Epidermal melanocyte (primary cell): ENCODE measurements around the gene ARHGEF3.
A peak's percentile ranks its signal among the peaks of the same experiment; 100 is the strongest.

Experiments used
- DNase-seq: peaks from one replicate; pipeline ENCODE4 v3.0.0; 2011; ENCODE audit warnings: low spot score; ENCODE audit not compliant: insufficient read length

The ARHGEF3 gene

DNA sequence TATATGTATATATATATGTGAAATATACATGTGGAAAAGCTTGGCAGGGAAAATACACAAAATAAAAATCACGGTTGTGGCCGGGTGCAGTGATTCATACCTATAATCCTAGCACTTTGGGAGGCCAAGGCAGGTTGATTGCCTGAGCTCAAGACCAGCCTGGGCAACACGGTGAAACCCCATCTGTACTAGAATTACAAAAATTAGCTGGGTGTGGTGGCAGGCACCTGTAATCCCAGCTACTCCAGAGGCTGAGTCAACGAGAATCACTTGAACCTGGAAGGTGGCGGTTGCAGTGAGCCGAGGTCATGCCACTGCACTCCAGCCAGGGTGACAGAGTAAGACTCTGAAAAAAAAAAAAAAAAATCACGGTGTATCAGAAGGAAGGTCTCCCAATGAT lies 20.8 kb upstream of the ARHGEF3 start:
- no peak for DNase-seq

DNA sequence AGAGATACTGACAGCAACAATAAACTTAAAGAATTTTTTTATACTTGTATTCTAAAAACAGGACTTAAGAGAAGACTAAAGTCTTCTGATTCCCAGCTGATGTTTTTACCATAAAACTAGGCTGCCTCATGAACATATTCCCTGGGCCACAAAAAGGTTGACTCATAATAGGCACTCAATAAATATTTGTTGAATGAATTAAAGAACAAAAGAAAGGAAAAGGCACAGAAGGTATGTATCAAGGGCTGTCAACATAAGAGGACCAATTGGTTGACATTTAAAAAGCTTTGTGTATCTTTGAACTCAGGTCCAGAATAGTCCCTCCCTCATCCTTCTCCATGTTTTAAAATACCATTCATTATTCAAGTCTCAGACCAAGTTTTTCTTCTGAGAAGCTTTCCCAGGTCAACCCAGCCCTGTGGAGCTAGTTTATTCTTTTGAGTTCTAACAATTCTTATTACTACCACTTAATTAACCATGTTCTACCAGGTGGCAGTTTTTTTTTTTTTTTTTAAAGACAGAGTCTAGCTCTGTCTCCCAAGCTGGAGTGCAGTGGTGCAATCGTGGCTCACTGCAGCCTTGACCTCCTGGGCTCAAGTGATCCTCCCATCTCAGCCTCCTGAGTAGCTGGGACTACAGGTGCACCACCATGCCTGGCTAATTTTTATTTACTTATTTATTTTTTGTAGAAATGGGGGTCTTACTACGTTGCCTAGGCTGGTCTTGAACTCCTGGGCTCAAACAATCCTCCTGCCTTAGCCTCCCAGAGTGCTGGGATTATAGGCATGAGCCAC lies 17.5 kb upstream of the ARHGEF3 start:
- DNase-seq, result no peak

DNA sequence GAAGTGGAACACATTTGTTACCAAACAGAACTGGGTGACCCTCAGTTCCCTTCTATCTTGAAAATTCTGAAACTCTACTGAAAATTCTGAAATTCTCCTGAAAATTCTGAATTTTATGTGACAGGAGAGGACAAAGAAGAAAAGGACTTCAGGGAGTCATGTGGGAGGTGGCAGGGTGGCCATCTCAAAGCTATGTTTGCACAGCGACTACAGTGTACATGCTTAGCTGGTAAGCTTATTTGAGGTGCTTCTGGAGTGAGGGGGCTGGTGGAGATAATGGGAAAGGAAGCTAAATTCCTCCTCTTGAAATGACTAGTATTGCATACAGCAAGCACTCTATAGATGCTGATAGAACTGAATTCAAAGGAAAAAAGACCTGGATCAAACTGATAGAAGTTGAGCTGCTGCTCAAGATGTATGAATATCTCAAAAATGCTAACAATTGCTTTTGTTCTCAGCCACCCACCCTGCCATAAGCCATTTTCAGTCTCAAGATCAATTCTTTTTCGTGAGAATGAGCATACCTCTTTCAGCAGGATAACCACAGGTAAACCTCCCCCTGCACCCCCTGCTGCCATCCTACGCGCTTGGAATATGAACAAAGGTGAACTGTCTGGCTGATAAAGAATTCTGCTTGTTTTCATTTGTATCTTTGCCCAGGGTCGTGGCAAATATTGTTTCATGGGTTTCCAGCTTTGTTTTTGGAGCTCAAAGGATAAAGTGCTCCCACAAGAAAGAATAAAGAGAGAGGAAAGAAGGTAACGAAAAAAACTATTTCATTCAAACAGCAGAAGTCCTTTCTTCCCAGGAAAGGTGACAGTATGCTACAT lies 16.6 kb upstream of the ARHGEF3 start:
- DNase-seq, result no peak

DNA sequence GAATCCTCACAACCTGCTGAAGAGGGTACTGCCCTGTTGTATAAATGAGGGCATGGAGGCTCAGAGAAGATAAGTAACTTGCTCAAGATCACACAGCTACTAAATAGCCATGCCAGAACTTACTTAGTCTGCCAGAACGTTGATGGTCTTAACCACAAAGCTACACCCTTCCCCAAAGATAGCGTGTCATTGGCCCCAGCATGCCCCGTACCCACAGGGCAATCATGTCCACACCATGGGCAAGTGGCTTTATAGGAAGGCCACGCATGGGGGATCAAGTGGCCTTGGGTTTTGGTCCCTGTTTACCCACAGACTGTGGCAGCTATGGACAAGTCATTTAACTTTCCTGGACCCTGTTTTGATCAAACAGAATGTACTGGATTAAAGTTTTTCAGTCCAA lies 15.9 kb upstream of the ARHGEF3 start:
- no peak for DNase-seq

DNA sequence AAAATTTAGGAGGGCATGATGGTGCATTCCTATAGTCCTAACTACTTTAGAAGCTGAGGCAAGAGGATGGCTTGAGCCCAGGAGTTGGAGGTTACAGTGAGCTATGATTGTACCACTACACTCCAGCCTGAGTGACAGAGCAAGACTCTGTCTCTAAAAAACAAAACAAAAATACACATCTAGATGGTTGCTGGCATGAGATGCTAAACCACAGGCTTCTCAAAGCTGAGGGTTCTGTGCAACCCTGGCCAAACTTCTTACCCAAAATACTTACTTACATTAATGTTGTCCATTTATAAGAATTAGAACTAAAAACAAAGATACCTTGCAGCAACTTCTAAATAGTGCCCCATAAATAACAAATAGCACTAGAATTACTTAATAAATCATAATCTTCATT lies 14.3 kb upstream of the ARHGEF3 start:
- DNase-seq, result no peak

DNA sequence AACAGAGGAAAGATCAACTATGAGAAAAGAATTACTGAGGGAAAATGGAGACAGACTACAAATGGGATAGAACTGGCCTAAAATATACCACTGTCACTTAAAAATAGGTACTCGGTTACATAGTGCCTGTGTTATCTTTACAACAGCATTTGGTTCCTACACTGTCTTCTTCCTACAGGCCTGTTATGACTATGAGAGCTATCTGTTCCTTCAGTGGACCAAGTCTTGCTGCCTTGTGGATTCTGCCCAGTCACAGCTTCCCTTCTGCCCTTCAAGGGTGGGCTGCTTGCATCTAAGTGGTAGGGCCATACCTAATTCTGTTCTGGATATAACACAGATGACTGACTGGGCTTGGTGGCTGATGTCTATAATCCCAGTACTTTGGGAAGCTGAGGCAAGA lies 13.8 kb upstream of the ARHGEF3 start:
- DNase-seq, result no peak

DNA sequence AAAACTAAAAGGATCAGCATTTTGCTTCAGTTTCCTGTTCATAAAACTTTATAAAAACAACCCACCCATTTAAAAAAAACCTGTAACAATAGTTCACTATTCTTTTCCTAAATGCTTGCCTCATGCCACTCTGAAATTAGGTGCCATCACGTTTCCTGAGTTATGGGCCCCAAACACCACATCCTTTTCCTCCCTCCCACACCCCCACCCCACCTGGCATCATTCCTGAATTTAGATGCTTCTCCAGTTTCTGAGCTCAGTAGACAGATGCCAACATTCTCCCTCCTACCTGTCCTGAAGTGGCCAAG lies 11.9 kb upstream of the ARHGEF3 start:
- no peak for DNase-seq

DNA sequence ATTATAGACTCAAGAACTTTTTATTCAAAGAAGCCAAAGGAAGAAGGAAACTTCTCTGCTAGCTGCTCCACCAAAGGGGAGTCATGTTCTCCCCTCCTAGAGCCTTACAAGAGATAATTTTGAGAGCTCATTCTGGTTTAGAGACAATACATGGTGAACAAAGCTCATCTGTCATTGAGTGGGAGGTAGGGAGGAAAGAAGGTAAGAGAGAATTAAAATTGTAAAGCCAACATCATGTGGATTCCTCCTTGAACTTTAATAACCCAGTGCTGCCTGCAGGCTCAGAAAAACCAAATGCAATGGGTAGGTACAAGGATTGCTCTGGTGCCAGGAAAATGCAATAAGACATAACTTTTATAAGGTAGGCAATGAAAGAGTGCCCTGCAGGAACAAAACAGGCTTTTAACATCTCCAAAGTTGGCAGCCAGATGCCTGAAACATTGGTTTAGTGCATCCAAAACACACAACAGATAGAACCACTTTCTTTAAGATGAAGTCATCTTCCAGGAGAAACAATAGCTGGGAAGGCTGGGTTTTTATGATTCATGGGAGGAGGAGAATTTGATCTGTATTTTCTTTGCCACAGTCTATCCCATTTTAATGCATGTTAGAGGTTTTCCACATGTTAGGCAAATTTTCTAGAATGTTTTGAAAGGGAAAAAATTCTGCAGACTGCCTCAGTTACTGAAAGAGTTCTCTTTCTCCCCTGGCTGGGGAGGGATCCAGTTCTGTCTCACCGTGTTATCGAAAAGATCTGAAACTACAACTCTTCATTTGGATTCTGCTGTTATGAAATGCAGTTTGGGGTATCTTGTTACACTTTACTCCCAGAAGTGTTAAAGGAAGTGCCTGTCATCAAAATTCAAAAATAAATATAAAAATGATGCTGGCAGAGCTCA lies 11.3 kb upstream of the ARHGEF3 start:
- no peak for DNase-seq

DNA sequence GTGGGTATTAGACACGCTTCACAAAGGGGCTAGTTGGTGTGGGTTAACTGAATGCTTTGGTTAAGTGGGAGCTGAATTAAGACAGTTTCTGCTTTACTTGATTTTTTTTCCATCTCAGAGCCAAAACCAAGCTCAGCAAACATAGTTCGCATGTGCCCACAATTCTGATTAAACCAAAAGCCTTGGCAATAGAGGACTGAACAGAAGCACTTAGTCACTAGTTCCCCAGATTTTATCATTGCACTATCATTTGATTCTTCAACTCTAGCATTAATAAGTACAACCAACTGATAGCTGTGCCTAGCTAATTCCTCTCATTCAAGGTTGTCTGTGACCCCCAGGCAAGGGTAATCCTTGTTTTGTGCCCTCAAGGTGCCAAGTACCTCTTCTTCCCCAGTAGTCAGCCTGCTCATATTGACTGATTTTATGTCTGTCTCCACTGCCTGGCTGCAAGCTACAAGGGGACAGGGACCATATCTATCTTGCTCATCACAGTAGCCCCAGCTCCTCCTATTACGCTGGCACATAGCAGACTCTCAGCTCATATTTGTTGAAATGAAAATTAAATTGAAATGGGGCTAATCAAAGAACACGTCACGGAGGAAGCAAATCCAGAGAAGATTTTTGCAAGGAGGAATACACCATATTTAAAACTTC lies 9.9 kb upstream of the ARHGEF3 start:
- DNase-seq, result no peak

DNA sequence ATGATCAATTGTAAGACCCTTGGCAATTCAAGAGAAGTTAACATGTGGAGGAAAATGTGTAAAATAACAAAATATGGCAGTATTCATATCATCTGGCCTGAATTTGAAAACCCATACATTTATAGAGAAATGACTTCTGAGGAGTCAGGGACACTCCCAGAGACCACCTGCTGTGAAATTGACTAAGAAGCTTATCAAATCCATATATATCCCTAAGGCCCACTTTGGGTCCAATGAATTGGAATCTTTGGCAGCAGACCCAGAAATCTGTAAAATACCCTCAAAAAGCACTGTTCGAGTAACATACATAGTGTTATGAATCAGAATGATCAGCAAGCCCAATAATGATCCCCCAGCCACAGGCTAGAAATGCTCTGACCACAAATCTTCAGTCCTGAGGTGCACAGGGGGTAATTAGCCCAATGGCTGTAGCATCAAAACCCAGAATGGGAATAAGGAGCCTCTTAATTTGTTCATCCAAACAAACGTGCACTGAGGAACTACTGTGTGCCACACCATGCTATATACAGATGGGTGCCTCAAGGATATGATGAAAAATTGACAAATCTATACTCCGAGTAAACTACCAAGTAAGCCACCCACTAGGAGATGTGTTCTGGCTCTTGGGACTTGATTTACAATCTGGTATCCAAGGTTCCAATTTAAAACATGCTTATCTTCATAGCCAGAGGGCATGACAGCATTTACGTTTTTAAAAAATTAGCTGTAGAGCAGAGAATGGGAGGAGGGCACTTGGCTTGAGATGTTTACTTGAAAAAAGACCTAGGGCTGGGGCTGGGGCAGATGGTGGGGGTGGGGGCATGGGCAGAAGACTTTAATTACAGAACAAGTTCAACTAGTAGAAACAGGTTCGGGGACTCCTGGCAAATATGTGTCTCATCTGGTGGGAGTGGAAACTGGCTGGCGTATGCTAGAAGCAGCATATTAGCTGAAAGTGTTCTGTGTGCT lies 9.1 kb upstream of the ARHGEF3 start:
- no peak for DNase-seq

DNA sequence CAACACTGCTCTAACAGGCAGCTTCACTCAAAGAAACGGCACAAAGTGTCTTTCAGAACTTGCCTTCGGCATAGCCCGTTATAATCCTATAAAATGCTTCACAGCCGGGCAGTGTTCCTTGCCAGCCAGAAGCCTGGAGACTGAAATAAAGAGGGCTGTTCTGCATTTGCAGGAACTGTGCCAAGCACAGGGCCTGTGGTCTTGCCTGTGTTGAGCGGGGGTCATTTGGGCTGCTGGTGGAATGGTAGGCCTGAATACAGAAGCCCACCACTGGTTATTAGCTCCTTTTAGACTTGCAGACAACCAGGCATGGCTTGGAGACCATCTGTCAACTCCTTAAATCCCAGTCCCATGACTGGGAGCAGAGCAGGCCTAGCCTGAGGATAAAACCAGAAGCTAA lies 4.7 kb upstream of the ARHGEF3 start:
- peak; percentile 26 for DNase-seq

DNA sequence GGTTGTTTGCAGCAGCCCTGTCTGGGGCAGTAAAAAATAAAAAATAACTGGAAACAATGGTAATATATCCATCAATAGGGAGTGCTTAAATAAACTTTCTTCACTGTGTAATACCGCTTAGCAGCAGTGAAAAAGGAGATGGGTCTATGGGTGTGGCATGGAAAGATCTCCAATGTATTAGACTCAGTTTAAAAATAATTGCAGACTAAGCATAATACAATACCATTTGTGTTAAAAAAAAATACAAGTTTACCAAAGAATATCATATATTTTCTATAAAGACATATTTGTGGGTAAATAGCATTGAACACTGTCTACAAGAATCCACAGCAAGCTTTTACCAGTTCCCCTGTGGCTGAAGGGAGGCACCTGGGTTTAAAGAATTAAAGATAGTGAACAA lies 1.0 kb upstream of the ARHGEF3 start:
- no peak for DNase-seq

DNA sequence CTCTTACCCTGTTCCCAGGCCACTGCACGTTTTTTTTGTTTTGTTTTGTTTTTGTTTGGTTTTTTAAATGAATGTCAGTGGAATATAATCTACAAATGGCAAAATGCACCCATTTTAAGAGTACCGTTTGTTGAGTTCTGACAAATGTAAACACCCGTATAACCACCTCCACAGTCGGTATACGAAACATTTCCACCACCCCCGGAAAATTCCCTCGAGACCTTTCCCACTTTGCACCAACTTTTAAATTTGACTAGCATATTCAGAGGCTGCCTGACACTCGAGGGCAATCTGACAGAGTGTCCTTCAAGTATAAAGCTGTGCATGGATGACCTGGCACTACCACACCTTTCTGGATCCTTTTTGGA lies 613 bp upstream of the ARHGEF3 start:
- no peak for DNase-seq

DNA sequence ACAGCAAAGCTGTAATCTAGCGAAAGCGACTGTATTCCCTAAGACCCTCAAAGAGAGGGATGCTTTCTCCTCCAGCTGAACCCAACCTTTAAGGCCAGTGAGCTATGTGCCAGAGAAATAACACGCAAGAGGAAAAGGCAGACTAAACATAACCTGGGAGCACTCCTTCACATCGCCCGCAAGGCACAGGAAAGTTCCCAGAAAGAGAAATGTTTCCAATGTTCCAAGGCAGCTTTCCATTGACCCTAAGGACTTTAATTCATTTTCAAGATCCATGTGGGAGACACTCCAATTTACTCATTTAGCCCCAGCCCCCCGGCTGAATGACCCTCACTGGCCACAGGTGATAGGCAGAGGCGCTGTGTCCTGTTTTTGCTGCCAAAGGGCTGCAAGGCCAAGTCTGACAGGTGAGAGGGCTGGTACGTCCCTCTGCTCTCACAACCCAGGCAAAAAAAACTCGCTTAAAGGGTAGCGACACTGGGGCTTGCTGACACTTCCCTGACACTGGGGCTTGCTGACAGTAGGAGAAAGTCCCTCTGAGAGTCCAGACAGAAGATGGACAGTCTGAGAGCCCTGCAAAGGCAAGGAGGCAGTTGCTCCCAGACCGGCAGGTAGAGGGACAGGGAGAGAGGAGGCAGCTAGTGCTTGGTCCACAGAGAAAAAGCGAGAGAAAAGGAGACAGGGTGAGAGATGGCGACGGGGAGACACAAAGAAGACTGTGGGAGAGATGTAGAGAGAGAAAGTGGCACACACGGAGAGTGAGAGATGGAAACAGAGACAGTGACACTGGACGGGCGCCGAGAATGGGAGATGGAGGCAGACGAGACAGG lies 702 bp downstream of the ARHGEF3 start:
- no peak for DNase-seq

DNA sequence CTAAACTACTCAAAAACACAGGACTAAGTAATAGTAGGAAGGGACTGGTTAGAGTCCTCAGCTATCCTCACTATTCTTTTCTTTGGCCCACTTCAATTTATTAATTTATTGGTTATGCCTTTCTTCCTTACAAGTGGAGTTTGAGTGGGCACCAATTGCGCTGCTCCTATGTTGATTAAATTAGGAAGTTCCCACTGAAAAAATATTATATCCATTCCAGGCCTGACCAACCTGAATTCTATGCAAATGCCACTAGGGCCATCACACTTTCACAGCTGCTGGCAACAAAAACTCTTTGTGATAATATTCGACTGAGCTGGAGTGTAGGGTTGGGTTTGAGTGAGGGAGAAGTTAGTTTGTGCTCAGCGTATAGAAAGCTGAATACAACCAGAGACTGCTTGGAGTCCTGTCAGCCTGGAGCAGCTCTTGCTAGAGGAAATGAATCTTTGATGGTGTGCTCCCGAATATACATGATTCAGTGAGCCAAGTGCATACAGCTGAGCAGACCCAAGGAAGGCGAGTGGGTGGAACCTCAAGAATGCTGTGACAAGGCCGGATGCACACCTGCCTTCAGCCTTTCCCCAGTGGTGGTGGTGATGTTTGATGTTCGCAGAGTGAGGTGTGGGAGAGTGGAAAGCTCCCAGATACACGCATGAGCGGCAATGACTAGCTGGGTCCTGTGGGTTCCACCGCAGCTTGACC lies 1.5 kb downstream of the ARHGEF3 start:
- no peak for DNase-seq

DNA sequence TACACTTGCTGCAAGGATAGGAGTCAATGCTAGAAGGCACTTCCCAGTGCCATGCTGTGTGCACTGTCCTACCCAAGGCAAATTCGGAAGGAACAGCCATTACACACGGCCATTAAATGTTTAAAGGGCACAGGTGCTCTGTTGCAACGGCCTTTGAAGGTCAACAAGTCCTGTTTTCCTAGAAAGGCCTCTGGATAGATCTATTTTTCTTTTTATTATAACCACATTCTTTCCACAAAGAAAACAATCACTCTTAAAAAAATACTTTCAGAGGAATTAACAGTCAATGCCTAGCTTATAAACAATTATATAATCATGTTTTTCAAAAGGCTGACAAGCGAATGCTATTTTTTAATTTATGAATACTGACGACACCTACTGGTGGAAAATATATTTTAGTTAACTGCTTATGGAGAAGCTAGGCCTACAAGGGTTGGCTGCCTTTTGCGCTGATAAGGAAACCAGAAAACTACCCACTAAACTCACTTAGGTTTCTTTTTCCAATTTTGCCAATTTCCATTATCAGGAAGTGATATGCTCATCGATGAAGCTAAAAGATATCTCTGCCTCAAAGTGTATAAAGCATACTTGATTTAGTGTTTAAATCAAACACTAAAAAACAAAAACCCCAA lies 2.4 kb downstream of the ARHGEF3 start:
- DNase-seq, result peak; percentile 52

DNA sequence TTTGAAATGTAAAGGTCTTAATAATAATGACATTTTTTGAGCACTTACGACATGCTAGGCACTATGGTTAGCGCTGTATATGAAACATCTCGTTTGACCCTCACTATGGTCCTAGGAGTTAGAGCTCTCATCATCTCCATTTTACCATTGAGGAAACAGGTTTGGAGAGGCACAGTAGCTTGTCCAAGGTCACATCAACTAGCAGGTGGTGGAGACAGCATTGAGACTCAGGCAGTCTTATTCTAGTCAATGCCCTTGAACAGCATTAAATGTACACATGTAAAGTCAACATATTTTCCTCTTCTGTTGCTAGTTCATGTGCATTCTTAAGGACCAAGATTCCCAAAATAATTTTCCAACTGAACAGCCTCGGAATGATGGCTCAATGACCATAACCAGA lies 4.8 kb downstream of the ARHGEF3 start:
- DNase-seq, result no peak

DNA sequence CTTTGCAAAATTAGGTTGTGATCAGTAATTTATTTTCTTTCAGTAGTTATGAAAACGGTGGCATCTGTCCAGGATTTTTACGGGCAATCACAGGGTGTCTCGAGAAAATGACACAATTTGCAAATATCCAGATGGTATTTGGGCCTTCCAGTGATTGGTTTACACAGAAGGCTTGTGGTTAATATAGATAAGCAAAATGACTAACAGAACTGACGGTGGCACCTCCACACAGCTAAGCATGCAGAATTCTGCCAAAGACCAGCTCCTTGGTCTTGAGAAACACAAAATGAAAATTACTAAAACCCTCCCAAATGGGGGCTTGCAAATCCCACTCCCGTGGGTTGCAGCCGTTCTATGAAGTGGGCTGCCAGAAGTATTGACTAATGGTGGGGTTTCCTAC lies 5.5 kb downstream of the ARHGEF3 start:
- no peak for DNase-seq

DNA sequence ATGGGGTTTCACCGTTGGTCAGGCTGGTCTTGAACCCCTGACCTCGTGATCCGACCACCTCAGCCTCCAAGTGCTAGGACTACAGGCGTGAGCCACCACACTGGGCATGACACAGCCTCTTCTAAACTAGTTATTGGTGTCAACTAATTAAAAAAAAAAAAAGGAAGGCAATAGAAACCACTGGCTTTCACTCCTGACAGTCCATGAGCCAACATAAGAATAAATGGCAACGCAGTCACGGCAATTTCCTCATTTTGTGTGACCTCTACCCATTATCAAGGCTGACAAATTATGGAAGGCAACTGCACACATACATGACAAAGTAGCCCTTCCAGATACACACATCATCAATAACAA lies 5.9 kb downstream of the ARHGEF3 start:
- DNase-seq, result no peak
